K562 (cell line): Measurements from ENCODE around the gene PYGM. TPM values are rescaled to one million over a fixed set of nuclear protein-coding genes. Genes with fewer than 3 reads are reported as not detected.

Source experiments
- BHLHE40 ChIP-seq: IDR thresholded peaks from 2 replicates; pipeline ENCODE4 v1.6.1; 2011; ENCODE audit warnings: low read length, improper control_type of control experiment
- CREBBP ChIP-seq: IDR thresholded peaks from one replicate; pipeline ENCODE4 v1.6.1; 2012; ENCODE audit warnings: low read depth, mild to moderate bottlenecking, control low read depth, inconsistent platforms, low read length
- FOXK1 ChIP-seq: sonication (generic); formaldehyde crosslinking; IDR thresholded peaks from 2 replicates; pipeline ENCODE4 v1.8.0; 2022; ENCODE audit warnings: missing genetic modification reagents, mild to moderate bottlenecking, borderline replicate concordance
- HDGF ChIP-seq: fragments of 450-650 bp; IDR thresholded peaks from 2 replicates; pipeline ENCODE4 v1.6.1; 2016
- IRF2 ChIP-seq: sonication (generic); formaldehyde crosslinking; IDR thresholded peaks from 2 replicates; pipeline ENCODE4 v1.8.1; 2022; ENCODE audit warnings: mild to moderate bottlenecking, missing genetic modification reagents
- MEF2A ChIP-seq: IDR thresholded peaks from 2 replicates; pipeline ENCODE4 v1.6.1; 2011; ENCODE audit warnings: low read depth, mild to moderate bottlenecking, low read length, moderate library complexity; ENCODE audit not compliant: control insufficient read depth
- NFE2 ChIP-seq: IDR thresholded peaks from 2 replicates; pipeline ENCODE4 v1.6.1; 2014; ENCODE audit warnings: antibody characterized with exemption, low read depth
- NKRF ChIP-seq: fragments of 450-650 bp; IDR thresholded peaks from 2 replicates; pipeline ENCODE4 v1.6.1; 2016; ENCODE audit warnings: borderline replicate concordance
- RAD21 ChIP-seq, 2 experiments: fragments of 250-450 bp in 1 of 2; fragments of 450-650 bp in 1 of 2; sonication (Bioruptor Pico) in 1 of 2; formaldehyde crosslinking in 1 of 2; IDR thresholded peaks in 1 of 2; conservative IDR thresholded peaks in 1 of 2; 2 replicates each; pipeline versions ENCODE4 v1.4.0 to v1.8.0; 2020 to 2022; ENCODE audit warnings: mild to moderate bottlenecking in 2 of 2, moderate library complexity in 1 of 2
- SMC3 ChIP-seq: conservative IDR thresholded peaks from 2 replicates; pipeline ENCODE4 v1.6.1; 2011; ENCODE audit warnings: low read depth, low read length, improper control_type of control experiment; ENCODE audit not compliant: insufficient read depth
- STAG1 ChIP-seq: sonication (generic); formaldehyde crosslinking; IDR thresholded peaks from 2 replicates; pipeline ENCODE4 v1.5.0; 2020; ENCODE audit warnings: missing genetic modification reagents, borderline replicate concordance
- TFAP4 ChIP-seq: sonication (generic); formaldehyde crosslinking; IDR thresholded peaks from 2 replicates; pipeline ENCODE4 v1.8.0; 2022; ENCODE audit warnings: missing genetic modification reagents, mild to moderate bottlenecking, moderate library complexity, borderline replicate concordance
- TRIM24 ChIP-seq, 2 experiments: fragments of 450-650 bp; IDR thresholded peaks; 2 replicates each; pipeline ENCODE4 v1.6.1; 2016
- TSC22D4 ChIP-seq: fragments of 450-650 bp; IDR thresholded peaks from 2 replicates; pipeline ENCODE4 v1.6.1; 2016; ENCODE audit warnings: missing genetic modification characterization, missing biosample characterization, control low read depth
- YY1 ChIP-seq, 3 experiments: IDR thresholded peaks; 2 replicates each; pipeline ENCODE4 v1.6.1; 2011; ENCODE audit warnings: low read length in 2 of 3, mild to moderate bottlenecking in 2 of 3, moderate library complexity in 2 of 3, borderline replicate concordance in 1 of 3, control low read depth in 1 of 3, low read depth in 1 of 3; ENCODE audit not compliant: insufficient read depth in 3 of 3, insufficient replicate concordance in 2 of 3, control insufficient read depth in 1 of 3, insufficient read length in 1 of 3; ENCODE audit errors: extremely low read depth in 1 of 3
- ZBTB7A ChIP-seq: IDR thresholded peaks from 2 replicates; pipeline ENCODE4 v1.6.1; 2011; ENCODE audit warnings: low read depth, mild to moderate bottlenecking, low read length, moderate library complexity, borderline replicate concordance; ENCODE audit not compliant: control insufficient read depth
- ZFPM2 ChIP-seq: fragments of 250-450 bp; sonication (Bioruptor Pico); IDR thresholded peaks from 2 replicates; pipeline ENCODE4 v1.5.1; 2022; ENCODE audit warnings: mild to moderate bottlenecking
- ZNF174 ChIP-seq: fragments of 250-450 bp; sonication (Bioruptor Pico); IDR thresholded peaks from 2 replicates; pipeline ENCODE4 v1.4.0; 2020; ENCODE audit warnings: mild to moderate bottlenecking
- ZNF24 ChIP-seq: fragments of 450-650 bp; IDR thresholded peaks from 2 replicates; pipeline ENCODE4 v1.6.1; 2016
- ZNF512 ChIP-seq: IDR thresholded peaks from 2 replicates; pipeline ENCODE4 v1.6.1; 2016; ENCODE audit warnings: missing genetic modification characterization, missing compliant biosample characterization
- ZNF75A ChIP-seq: fragments of 450-650 bp; formaldehyde crosslinking; IDR thresholded peaks from 2 replicates; pipeline ENCODE4 v1.4.0; 2020; ENCODE audit warnings: mild to moderate bottlenecking
- polyA plus RNA-seq, 8 experiments: library from polyadenylated mRNA; depleted of rRNA in 4 of 8; stranded (reverse) in 5 of 8; unstranded in 3 of 8; fragments of >200 nt; fragmentation: Nextera tagmentation in 2 of 8; fragmentation: Illumina TruSeq in 1 of 8; extraction: Ambion mirVana in 2 of 8; extraction: Trizol in 1 of 8; gene quantifications; 2 replicates each; pipeline versions ENCODE4 v1.2.1 to v1.2.3, GENCODE V29; 2011 to 2014; ENCODE audit warnings: inconsistent platforms in 1 of 8, missing spikeins in 1 of 8
- total RNA-seq, 7 experiments: library from RNA; depleted of rRNA in 6 of 7; stranded (reverse); fragments of >200 nt in 6 of 7; fragmentation: Illumina TruSeq in 2 of 7; extraction: Trizol in 2 of 7; gene quantifications; 2 replicates each; pipeline versions ENCODE4 v1.2.1 to v1.2.3, GENCODE V29; 2011 to 2021; ENCODE audit warnings: low replicate concordance in 1 of 7

The PYGM gene
- total and polyA plus RNA-seq, 9 of the 15 experiments (the other 6 are each of a cell fraction or from before 2014, with no cell fraction given): 0.07 to 1.5 (median 0.68) TPM

GRCh38 chr11:64767344-64768299 lies 7.8 kb upstream of the PYGM start (continued):
- TF ChIP-seq YY1 (IDR thresholded peaks at IDR 0.05; ENCODE audit: borderline replicate concordance in 1 of 3, control insufficient read depth in 1 of 3, extremely low read depth in 1 of 3, insufficient read depth in 3 of 3, insufficient read length in 1 of 3, insufficient replicate concordance in 2 of 3, low read depth in 1 of 3, low read length in 2 of 3) (no peak), RAD21 (CRISPR knock-in tag; conservative IDR thresholded peaks at IDR 0.05 in 1 of 2, IDR thresholded peaks at IDR 0.05 in 1 of 2) (peak; percentile 13 to 46; a peak in 3 of 4 replicates), STAG1 (no peak), TRIM24 (IDR thresholded peaks at IDR 0.05) (no peak), NFE2 (no peak), FOXK1 (CRISPR knock-in tag) (peak; percentile 26; the same call in 1 of the 2 replicates), CREBBP (no peak), TFAP4 (CRISPR knock-in tag) (no peak), ZFPM2 (CRISPR knock-in tag) (no peak), HDGF (no peak; the same call in 1 of the 2 replicates), ZBTB7A (no peak), TSC22D4 (tag) (no peak), SMC3 (0 out of 2 replicates have a peak, but pooled peaks have one; percentile 22), BHLHE40 (no peak), NKRF (no peak), IRF2 (0 out of 2 replicates have a peak, but pooled peaks have one; percentile 26), ZNF512 (no peak), MEF2A (no peak), ZNF75A (CRISPR knock-in tag) (no peak), ZNF174 (CRISPR knock-in tag) (no peak), ZNF24 (no peak)
